MM.1S (cell line): Measurements from ENCODE around the gene MMP13.

Experiments
- DNase-seq: peaks from one replicate; pipeline ENCODE4 v3.0.0-alpha.2; 2015
- H2AFZ ChIP-seq: fragments of 300-600 bp; sonication (generic); 2 replicates; pipeline ENCODE4 v1.6.0; 2016; ENCODE audit warnings: antibody characterized with exemption, low read length
- H3F3A ChIP-seq: fragments of 300-600 bp; sonication (generic); 2 replicates; pipeline ENCODE4 v1.6.1; 2016; ENCODE audit warnings: mild to moderate bottlenecking, antibody characterized with exemption, low read length, moderate library complexity, mixed read lengths; ENCODE audit not compliant: insufficient read depth
- H3K27ac ChIP-seq: fragments of 300-600 bp; sonication (generic); 2 replicates; pipeline ENCODE4 v1.5.1; 2016; ENCODE audit warnings: mild to moderate bottlenecking, low read length
- H3K27me3 ChIP-seq: fragments of 300-600 bp; sonication (generic); replicated peaks from 2 replicates; pipeline ENCODE4 v1.6.0; 2016; ENCODE audit warnings: low read length; ENCODE audit not compliant: insufficient read depth
- H3K36me3 ChIP-seq: fragments of 300-600 bp; sonication (generic); replicated peaks from 2 replicates; pipeline ENCODE4 v1.6.1; 2016; ENCODE audit warnings: mild to moderate bottlenecking, low read length, mixed read lengths; ENCODE audit not compliant: insufficient read depth
- H3K4me1 ChIP-seq: fragments of 300-600 bp; sonication (generic); 2 replicates; pipeline ENCODE4 v1.6.1; 2016; ENCODE audit warnings: low read length, mixed read lengths
- H3K4me2 ChIP-seq: fragments of 300-600 bp; sonication (generic); 2 replicates; pipeline ENCODE4 v1.6.0; 2016; ENCODE audit warnings: low read depth, low read length
- H3K4me3 ChIP-seq: fragments of 300-600 bp; sonication (generic); 2 replicates; pipeline ENCODE4 v1.5.1; 2016; ENCODE audit warnings: low read length, mixed read lengths
- H3K79me2 ChIP-seq: fragments of 300-600 bp; sonication (generic); 2 replicates; pipeline ENCODE4 v1.6.1; 2016; ENCODE audit warnings: mixed run types, low read length, mixed read lengths
- H3K9ac ChIP-seq: fragments of 300-600 bp; sonication (generic); 2 replicates; pipeline ENCODE4 v1.6.1; 2016; ENCODE audit warnings: low read length, mixed read lengths
- H3K9me2 ChIP-seq: fragments of 300-600 bp; sonication (generic); replicated peaks from 2 replicates; pipeline ENCODE4 v1.6.1; 2016; ENCODE audit warnings: mild to moderate bottlenecking, low read length, mixed read lengths; ENCODE audit not compliant: insufficient read depth
- H3K9me3 ChIP-seq: fragments of 300-600 bp; sonication (generic); replicated peaks from 2 replicates; pipeline ENCODE4 v1.6.1; 2016; ENCODE audit warnings: mild to moderate bottlenecking, low read length, mixed read lengths; ENCODE audit not compliant: insufficient read depth
- H4K20me1 ChIP-seq: fragments of 300-600 bp; sonication (generic); 2 replicates; pipeline ENCODE4 v1.6.1; 2016; ENCODE audit warnings: mild to moderate bottlenecking, low read length, moderate library complexity, mixed read lengths; ENCODE audit not compliant: insufficient read depth
- EZH2 ChIP-seq: fragments of 300-600 bp; sonication (generic); optimal IDR thresholded peaks from 2 replicates; pipeline ENCODE3; 2017; ENCODE audit warnings: low read depth, mild to moderate bottlenecking, antibody characterized with exemption, low read length, mixed read lengths
- EZH2phosphoT487 ChIP-seq: fragments of 300-600 bp; sonication (generic); IDR thresholded peaks from 2 replicates; pipeline ENCODE4 v1.6.1; 2018; ENCODE audit warnings: antibody characterized with exemption, low read length
- TF ChIP-seq, protein P1 (sequence below): fragments of 300-600 bp; sonication (generic); IDR thresholded peaks from 2 replicates; pipeline ENCODE4 v1.5.1; 2016; ENCODE audit warnings: antibody characterized with exemption, low read length, mixed read lengths

MMP13 gene

DNA sequence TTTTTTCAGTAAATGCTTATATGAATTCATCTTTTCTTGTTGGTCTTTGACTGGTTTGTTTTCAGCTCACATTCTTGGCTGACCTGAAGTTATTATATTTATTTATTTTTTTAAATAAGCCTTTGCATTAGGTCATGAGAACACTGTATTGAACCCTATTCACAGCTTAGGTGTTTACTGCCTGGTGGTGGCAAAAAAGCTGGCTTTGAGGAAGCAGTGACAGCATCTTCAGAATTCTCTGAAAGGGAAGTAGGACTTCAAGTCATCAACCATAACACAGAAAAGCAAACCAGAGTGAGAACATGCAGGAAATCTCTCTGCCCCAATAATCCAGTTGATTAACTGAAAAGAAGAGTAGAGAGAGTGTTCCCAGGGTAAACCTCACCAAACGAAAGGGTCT lies 30.3 kb upstream of the MMP13 start:
- Histone ChIP-seq H3K4me1 (peaks cover 9% of the 10 kb centered on the region), H3K9me2 (no peaks in the 10 kb centered on the region), H3K79me2 (no peaks in the 10 kb centered on the region), H4K20me1 (no peaks in the 10 kb centered on the region), H3K27ac (no peak overlapping the region), H3K9me3 (no peaks in the 10 kb centered on the region), H2AFZ (no peak overlapping the region), H3K9ac (no peak overlapping the region), H3K4me3 (no peak overlapping the region), H3K4me2 (no peak overlapping the region), H3K27me3 (no peaks in the 10 kb centered on the region), H3F3A (no peaks in the 10 kb centered on the region), H3K36me3 (no peaks in the 10 kb centered on the region)
- no peak for DNase-seq
- TF ChIP-seq EZH2 = no peak
- TF ChIP-seq, protein P1, sequence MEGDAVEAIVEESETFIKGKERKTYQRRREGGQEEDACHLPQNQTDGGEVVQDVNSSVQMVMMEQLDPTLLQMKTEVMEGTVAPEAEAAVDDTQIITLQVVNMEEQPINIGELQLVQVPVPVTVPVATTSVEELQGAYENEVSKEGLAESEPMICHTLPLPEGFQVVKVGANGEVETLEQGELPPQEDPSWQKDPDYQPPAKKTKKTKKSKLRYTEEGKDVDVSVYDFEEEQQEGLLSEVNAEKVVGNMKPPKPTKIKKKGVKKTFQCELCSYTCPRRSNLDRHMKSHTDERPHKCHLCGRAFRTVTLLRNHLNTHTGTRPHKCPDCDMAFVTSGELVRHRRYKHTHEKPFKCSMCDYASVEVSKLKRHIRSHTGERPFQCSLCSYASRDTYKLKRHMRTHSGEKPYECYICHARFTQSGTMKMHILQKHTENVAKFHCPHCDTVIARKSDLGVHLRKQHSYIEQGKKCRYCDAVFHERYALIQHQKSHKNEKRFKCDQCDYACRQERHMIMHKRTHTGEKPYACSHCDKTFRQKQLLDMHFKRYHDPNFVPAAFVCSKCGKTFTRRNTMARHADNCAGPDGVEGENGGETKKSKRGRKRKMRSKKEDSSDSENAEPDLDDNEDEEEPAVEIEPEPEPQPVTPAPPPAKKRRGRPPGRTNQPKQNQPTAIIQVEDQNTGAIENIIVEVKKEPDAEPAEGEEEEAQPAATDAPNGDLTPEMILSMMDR = no peak
- TF ChIP-seq EZH2phosphoT487 = no peak

GRCh38 chr11:102983486-102983885 lies 28.0 kb upstream of the MMP13 start:
- Histone ChIP-seq H3K27me3 (no peaks in the 10 kb centered on the region), H3F3A (no peaks in the 10 kb centered on the region), H3K9me3 (no peaks in the 10 kb centered on the region), H3K9ac (no peak overlapping the region), H3K4me1 (peaks cover 9% of the 10 kb centered on the region), H2AFZ (no peak overlapping the region), H3K4me2 (no peak overlapping the region), H3K27ac (no peak overlapping the region), H3K4me3 (no peak overlapping the region), H3K79me2 (no peaks in the 10 kb centered on the region), H4K20me1 (no peaks in the 10 kb centered on the region), H3K36me3 (no peaks in the 10 kb centered on the region), H3K9me2 (no peaks in the 10 kb centered on the region)
- no peak for DNase-seq
- TF ChIP-seq EZH2 (no peak), EZH2phosphoT487 (no peak)
- TF ChIP-seq, protein P1 = no peak

DNA sequence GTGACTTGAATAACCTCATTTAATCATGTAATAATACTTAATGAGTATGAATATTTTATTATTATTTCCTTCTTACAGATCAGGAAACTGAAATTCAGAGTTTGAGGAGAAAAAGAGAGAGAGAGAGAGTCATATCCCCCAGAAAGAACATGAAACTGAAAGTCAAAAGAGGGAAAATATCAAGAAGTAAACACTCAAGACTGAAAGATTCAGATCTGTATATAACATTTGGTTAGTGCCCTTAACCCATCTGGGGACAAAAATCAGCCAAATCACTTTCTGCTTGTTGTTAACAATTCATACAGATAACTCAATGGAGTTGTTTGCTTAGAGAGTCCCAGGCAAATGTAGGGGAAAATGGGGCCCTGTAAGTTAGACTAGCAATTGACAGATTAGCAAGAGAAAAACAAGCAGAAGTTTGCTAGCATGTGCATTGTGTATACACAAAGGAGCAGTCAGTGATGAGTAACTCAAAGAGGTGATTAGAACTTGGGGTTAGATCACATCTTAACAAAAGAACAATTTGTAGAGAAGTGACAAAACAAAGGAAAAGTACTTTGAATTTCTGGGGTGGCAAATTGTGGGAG lies 25.9 kb upstream of the MMP13 start:
- H3K4me3 ChIP-seq = no peak overlapping the region
- no peaks in the 10 kb centered on the region for H3K36me3 ChIP-seq
- H3K4me1 ChIP-seq = peaks cover 9% of the 10 kb centered on the region
- H3K79me2 ChIP-seq = no peaks in the 10 kb centered on the region
- H3K4me2 ChIP-seq = peak overlapping the region; percentile 64
- H3K9ac ChIP-seq = peak overlapping the region; percentile 13; the same call in 1 of the 2 replicates
- H4K20me1 ChIP-seq = no peaks in the 10 kb centered on the region
- peak; percentile 49 for DNase-seq
- H3K27me3 ChIP-seq = no peaks in the 10 kb centered on the region
- no peaks in the 10 kb centered on the region for H3K9me3 ChIP-seq
- TF ChIP-seq EZH2phosphoT487 (no peak), EZH2 (no peak)
- TF ChIP-seq, protein P1 = no peak
- H3F3A ChIP-seq = no peaks in the 10 kb centered on the region
- peak overlapping the region; percentile 49; the same call in 1 of the 2 replicates for H3K27ac ChIP-seq
- H3K9me2 ChIP-seq = no peaks in the 10 kb centered on the region
- H2AFZ ChIP-seq = peak overlapping the region; percentile 85
